OCI-LY3 (cell line): ENCODE measurements around the gene REELD1.

Experiments
- H2AFZ ChIP-seq: fragments of 200-600, 300-600 bp; shearing (Covaris generic); 2 replicates; pipeline ENCODE4 v1.6.0; 2014; ENCODE audit warnings: antibody characterized with exemption, low read depth, low read length
- H3K27ac ChIP-seq: fragments of 200-600, 300-600 bp; sonication (generic); 2 replicates; pipeline ENCODE4 v1.5.1; 2014; ENCODE audit warnings: mild to moderate bottlenecking, low read length, moderate library complexity, mixed read lengths
- H3K27me3 ChIP-seq: fragments of 200-600, 300-600 bp; sonication (generic); 2 replicates; pipeline ENCODE4 v1.6.1; 2014; ENCODE audit warnings: low read depth, low read length, mixed read lengths
- H3K36me3 ChIP-seq: fragments of 200-600, 300-600 bp; sonication (generic); replicated peaks from 2 replicates; pipeline ENCODE3; 2014; ENCODE audit warnings: low read depth, low read length, mixed read lengths
- H3K4me1 ChIP-seq: fragments of 300-600, 200-600 bp; sonication (generic); 2 replicates; pipeline ENCODE4 v1.6.1; 2014; ENCODE audit warnings: low read length, mixed read lengths
- H3K4me2 ChIP-seq: fragments of 200-600, 300-600 bp; sonication (generic); 2 replicates; pipeline ENCODE4 v1.6.1; 2014; ENCODE audit warnings: low read length, mixed read lengths
- H3K4me3 ChIP-seq: fragments of 300-600, 200-600 bp; sonication (generic); 2 replicates; pipeline ENCODE4 v1.5.1; 2014; ENCODE audit warnings: antibody characterized with exemption, mild to moderate bottlenecking, low read length, moderate library complexity
- H3K79me2 ChIP-seq: fragments of 300-600, 200-600 bp; shearing (Covaris generic); 2 replicates; pipeline ENCODE4 v1.6.1; 2014; ENCODE audit warnings: mild to moderate bottlenecking, low read length, mixed read lengths
- H3K9ac ChIP-seq: fragments of 300-600, 200-600 bp; shearing (Covaris generic); 2 replicates; pipeline ENCODE4 v1.6.0; 2014; ENCODE audit warnings: mild to moderate bottlenecking, low read length, moderate library complexity
- H3K9me3 ChIP-seq: fragments of 200-600, 300-600 bp; shearing (Covaris generic); 2 replicates; pipeline ENCODE4 v1.6.1; 2014; ENCODE audit warnings: low read length, mixed read lengths; ENCODE audit not compliant: insufficient read depth
- H4K20me1 ChIP-seq: fragments of 200-600, 300-600 bp; sonication (generic); 2 replicates; pipeline ENCODE4 v1.6.1; 2016; ENCODE audit warnings: low read length, mixed read lengths; ENCODE audit not compliant: insufficient read depth
- EZH2phosphoT487 ChIP-seq: fragments of 200-600 bp; shearing (Covaris generic); IDR thresholded peaks from 2 replicates; pipeline ENCODE4 v1.6.1; 2018; ENCODE audit warnings: antibody characterized with exemption, mixed run types, low read depth
- TF ChIP-seq, protein P1 (sequence below): fragments of 200-600, 300-600 bp; sonication (generic); IDR thresholded peaks from 2 replicates; pipeline ENCODE4 v1.5.1; 2014; ENCODE audit warnings: antibody characterized with exemption, low read length, low read depth

Gene REELD1

DNA sequence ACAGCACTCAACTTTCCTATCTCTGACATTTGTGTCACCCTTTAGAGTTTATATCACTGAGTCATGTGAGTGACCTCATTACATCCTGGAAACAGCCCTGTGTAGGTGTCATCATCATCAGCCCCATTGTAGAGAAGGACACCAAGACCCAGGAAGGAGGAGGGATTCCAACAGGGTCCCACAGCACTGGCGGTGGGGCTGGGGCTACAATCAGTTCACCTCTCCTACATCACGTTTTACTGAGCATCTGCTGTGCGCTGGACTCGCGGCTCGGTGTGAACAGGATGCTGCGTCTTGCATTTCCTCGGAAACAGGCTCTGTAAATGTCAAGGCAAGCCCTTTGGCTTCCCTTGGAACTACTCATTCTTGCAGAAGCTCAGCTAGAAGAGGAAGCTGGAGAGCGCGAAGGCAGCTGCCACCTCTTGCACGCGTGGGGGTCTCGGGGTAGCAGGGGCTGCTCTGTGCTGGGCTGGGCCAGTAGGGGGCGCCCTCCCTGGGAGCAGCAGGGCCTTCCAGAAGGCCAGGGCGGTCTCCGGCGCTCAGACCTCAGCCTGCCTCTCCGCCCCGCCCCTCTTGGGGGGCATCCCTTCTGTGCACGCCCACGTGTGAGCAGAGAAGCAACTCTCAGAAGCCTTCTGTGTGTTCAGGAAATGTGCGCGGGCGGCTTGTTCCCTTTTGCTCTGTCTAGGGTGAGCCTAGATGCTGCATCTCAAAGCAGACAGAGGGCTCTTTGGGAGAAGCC, 29.0 kb downstream of the REELD1 start:
- Histone ChIP-seq H3K36me3 (no peaks in the 10 kb centered on the region), H3K9ac (peak overlapping the region; percentile 66), H4K20me1 (no peaks in the 10 kb centered on the region), H3K4me2 (peak overlapping the region; percentile 94), H3K79me2 (no peaks in the 10 kb centered on the region), H3K9me3 (no peaks in the 10 kb centered on the region), H3K4me3 (peak overlapping the region; percentile 81), H3K27ac (no peak overlapping the region), H2AFZ (peak overlapping the region; percentile 78), H3K27me3 (no peaks in the 10 kb centered on the region), H3K4me1 (peaks cover 16% of the 10 kb centered on the region)
- no peak for TF ChIP-seq EZH2phosphoT487
- TF ChIP-seq, protein P1, sequence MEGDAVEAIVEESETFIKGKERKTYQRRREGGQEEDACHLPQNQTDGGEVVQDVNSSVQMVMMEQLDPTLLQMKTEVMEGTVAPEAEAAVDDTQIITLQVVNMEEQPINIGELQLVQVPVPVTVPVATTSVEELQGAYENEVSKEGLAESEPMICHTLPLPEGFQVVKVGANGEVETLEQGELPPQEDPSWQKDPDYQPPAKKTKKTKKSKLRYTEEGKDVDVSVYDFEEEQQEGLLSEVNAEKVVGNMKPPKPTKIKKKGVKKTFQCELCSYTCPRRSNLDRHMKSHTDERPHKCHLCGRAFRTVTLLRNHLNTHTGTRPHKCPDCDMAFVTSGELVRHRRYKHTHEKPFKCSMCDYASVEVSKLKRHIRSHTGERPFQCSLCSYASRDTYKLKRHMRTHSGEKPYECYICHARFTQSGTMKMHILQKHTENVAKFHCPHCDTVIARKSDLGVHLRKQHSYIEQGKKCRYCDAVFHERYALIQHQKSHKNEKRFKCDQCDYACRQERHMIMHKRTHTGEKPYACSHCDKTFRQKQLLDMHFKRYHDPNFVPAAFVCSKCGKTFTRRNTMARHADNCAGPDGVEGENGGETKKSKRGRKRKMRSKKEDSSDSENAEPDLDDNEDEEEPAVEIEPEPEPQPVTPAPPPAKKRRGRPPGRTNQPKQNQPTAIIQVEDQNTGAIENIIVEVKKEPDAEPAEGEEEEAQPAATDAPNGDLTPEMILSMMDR, result peak; percentile 99

DNA sequence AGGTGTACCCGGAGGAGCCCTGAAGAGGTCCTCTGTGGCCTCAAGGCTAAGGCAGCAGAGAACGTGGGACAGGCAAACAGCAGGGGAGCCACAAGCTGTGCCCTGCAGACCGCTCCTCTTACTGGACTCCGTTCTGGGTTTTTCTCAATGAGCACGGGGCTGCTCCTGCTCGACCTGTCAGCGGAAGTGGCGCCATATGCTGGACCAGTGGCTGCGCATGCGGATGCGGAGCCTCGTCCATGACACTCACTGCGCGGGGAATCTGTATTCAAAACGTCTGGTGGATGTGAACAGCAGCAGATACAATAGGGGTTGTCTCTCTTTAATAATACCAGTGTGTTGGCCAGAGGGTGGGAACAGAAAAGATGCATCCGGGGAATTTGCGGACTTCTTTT, 29.5 kb downstream of the REELD1 start:
- Histone ChIP-seq H4K20me1 (no peaks in the 10 kb centered on the region), H3K4me3 (peak overlapping the region; percentile 81), H2AFZ (peak overlapping the region; percentile 78), H3K79me2 (no peaks in the 10 kb centered on the region), H3K27ac (no peak overlapping the region), H3K27me3 (no peaks in the 10 kb centered on the region), H3K4me1 (peaks cover 16% of the 10 kb centered on the region), H3K4me2 (peak overlapping the region; percentile 94), H3K9me3 (no peaks in the 10 kb centered on the region), H3K36me3 (no peaks in the 10 kb centered on the region), H3K9ac (no peak overlapping the region)
- no peak for TF ChIP-seq EZH2phosphoT487

DNA sequence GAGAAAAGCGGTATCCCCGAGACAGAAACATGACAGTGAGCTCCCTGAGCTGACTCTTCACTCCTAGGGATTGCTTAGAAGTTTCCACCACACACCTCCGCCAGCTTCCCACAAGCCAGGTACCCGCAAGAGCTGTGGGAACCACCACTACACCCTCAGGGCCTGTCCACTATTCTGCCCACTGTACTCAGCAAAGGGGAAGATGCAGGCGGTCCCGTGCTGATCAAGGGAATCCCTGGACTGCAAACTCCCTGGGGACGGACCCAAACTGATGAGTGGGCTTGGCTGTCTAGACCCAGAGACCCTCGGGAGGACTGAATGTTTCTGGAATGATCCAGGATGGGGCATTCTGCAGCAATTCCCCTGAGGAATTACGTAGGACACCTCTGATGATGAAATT, 30.2 kb downstream of the REELD1 start:
- no peak overlapping the region for H3K4me3 ChIP-seq
- H4K20me1 ChIP-seq, result no peaks in the 10 kb centered on the region
- TF ChIP-seq, protein P1, result no peak
- TF ChIP-seq EZH2phosphoT487, result no peak
- no peaks in the 10 kb centered on the region for H3K36me3 ChIP-seq
- no peak overlapping the region for H2AFZ ChIP-seq
- H3K4me1 ChIP-seq, result peaks cover 16% of the 10 kb centered on the region
- no peaks in the 10 kb centered on the region for H3K9me3 ChIP-seq
- H3K27ac ChIP-seq, result no peak overlapping the region
- H3K27me3 ChIP-seq, result no peaks in the 10 kb centered on the region
- H3K9ac ChIP-seq, result no peak overlapping the region
- H3K79me2 ChIP-seq, result no peaks in the 10 kb centered on the region
- no peak overlapping the region for H3K4me2 ChIP-seq

DNA sequence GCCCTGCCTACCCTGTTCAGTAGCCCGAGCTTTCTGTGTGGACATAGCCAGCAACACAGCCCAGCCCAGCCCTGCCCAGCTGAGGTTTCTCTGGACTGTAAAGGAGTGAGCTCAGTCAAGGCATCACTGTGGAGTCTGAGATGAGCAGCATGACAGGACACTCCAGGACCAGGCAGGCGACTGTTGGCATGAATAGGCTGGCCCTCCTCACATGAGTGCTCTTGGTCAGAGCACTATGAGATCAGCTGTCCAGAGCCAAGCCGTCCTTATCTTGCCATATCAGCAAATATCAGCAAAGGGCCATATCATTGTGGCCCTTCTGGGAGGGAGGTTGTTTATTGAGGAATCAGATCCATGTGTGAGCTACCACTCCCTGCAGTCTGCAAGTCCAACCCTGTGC, 30.9 kb downstream of the REELD1 start:
- Histone ChIP-seq H2AFZ (no peak overlapping the region), H3K36me3 (no peaks in the 10 kb centered on the region), H3K4me3 (no peak overlapping the region), H3K4me1 (peaks cover 16% of the 10 kb centered on the region), H3K9me3 (no peaks in the 10 kb centered on the region), H4K20me1 (no peaks in the 10 kb centered on the region), H3K79me2 (no peaks in the 10 kb centered on the region), H3K9ac (no peak overlapping the region), H3K4me2 (no peak overlapping the region), H3K27ac (no peak overlapping the region), H3K27me3 (no peaks in the 10 kb centered on the region)
- TF ChIP-seq, protein P1, result no peak
- no peak for TF ChIP-seq EZH2phosphoT487
